ENCODE measurements around the gene CYFIP1. TPM values are rescaled to one million over a fixed set of nuclear protein-coding genes. Genes with fewer than 3 reads are reported as not detected.

Gene CYFIP1
- total and polyA plus RNA-seq, 2 donors from 2014 or later: 32.3 to 143 TPM

DNA sequence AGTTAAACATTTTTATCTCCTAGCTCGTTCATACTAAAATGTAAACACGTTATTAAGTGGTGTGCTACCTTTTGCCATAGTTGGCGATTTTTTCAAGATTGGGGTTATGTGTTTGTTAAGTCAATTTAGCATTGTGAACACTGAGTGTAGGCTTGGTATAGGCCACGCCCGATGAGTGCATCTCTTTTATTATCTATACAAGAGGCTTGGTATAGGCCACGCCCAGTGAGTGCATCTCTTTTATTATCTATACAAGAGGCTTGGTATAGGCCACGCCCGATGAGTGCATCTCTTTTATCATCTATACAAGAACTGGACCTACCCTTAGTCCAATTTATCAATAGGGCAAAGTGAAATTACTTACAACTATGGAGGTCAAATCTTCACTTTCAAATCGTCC lies 71.3 kb downstream of the CYFIP1 start:
- intact Hi-C loops (cut with DNase I): no loop called here
- Histone ChIP-seq H3K9ac (ENCODE audit: low read length in 3 of 3) (no peak overlapping the region), H3K4me3 (ENCODE audit: low read length in 3 of 3) (no peak overlapping the region), H3K36me3 (ENCODE audit: control insufficient read depth in 2 of 3, insufficient read depth in 3 of 3, low read length in 3 of 3) (peaks cover 0 to 57% (median 35%) of the 10 kb centered on the region in 3 donors), H3K4me1 (ENCODE audit: control insufficient read depth in 2 of 3, insufficient read depth in 2 of 3, low read depth in 1 of 3, low read length in 3 of 3) (no peaks in the 10 kb centered on the region), H3K27ac (ENCODE audit: low read depth in 2 of 2, low read length in 2 of 2) (no peak overlapping the region), H3K9me3 (ENCODE audit: control insufficient read depth in 2 of 3, insufficient read depth in 1 of 3, low read length in 3 of 3) (no peaks in the 10 kb centered on the region), H3K27me3 (ENCODE audit: control insufficient read depth, insufficient read depth, low read length) (no peaks in the 10 kb centered on the region)
- TF ChIP-seq, protein P1, sequence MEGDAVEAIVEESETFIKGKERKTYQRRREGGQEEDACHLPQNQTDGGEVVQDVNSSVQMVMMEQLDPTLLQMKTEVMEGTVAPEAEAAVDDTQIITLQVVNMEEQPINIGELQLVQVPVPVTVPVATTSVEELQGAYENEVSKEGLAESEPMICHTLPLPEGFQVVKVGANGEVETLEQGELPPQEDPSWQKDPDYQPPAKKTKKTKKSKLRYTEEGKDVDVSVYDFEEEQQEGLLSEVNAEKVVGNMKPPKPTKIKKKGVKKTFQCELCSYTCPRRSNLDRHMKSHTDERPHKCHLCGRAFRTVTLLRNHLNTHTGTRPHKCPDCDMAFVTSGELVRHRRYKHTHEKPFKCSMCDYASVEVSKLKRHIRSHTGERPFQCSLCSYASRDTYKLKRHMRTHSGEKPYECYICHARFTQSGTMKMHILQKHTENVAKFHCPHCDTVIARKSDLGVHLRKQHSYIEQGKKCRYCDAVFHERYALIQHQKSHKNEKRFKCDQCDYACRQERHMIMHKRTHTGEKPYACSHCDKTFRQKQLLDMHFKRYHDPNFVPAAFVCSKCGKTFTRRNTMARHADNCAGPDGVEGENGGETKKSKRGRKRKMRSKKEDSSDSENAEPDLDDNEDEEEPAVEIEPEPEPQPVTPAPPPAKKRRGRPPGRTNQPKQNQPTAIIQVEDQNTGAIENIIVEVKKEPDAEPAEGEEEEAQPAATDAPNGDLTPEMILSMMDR (IDR thresholded peaks at IDR 0.05; ENCODE audit: borderline replicate concordance, extremely low read depth, insufficient read depth): no peak
- no peak for FAIRE-seq
- no peak for DNase-seq

DNA sequence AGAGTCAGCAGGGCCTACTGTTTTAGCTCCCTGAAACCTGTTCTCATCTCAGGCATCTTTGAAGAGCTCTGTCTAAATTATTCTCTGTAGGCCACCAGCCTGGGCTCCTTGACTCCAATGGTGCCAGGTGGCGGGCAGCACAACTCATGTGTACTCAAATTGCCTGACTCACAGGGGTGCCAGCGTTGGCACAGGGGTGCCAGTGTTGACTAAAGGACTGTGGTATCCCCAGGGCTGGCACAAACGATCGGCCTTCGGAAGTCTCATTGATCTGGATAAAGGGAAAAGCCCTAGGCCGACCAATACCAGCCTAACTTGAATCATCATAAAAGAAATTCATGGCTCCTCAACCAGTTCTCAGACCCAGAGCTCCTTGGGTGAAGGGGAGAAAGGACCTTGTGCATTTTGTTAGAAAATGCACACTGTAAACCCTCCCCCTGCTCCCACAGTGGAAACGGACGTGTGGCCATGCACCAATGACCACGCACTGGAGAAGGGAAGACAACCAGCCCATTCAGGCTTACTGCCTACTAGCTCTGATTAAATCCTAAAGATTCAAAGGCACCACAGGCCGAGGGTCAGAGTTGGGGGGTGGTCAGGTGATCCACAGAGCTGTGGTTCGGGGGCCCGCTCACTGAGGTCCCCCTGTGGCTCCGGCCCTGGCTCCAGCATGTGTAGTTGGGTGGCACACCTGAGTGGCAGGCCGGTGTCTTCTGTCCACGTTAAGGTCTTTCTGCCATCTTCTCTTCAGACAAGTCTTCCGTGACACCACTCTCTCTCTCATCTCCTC lies 72.8 kb downstream of the CYFIP1 start:
- H3K4me1 ChIP-seq (ENCODE audit: control insufficient read depth in 2 of 3, insufficient read depth in 2 of 3, low read depth in 1 of 3, low read length in 3 of 3): no peaks in the 10 kb centered on the region
- peaks cover 0 to 48% (median 41%) of the 10 kb centered on the region in 3 donors for H3K36me3 ChIP-seq (ENCODE audit: control insufficient read depth in 2 of 3, insufficient read depth in 3 of 3, low read length in 3 of 3)
- H3K27ac ChIP-seq (ENCODE audit: low read depth in 2 of 2, low read length in 2 of 2): no peak overlapping the region
- FAIRE-seq (no peak), DNase-seq (no peak)
- H3K4me3 ChIP-seq (ENCODE audit: low read length in 3 of 3): no peak overlapping the region
- no peaks in the 10 kb centered on the region for H3K27me3 ChIP-seq (ENCODE audit: control insufficient read depth, insufficient read depth, low read length)
- TF ChIP-seq, protein P1 (IDR thresholded peaks at IDR 0.05; ENCODE audit: borderline replicate concordance, extremely low read depth, insufficient read depth): no peak
- intact Hi-C loops (cut with DNase I): no loop called here
- H3K9ac ChIP-seq (ENCODE audit: low read length in 3 of 3): no peak overlapping the region
- no peaks in the 10 kb centered on the region for H3K9me3 ChIP-seq (ENCODE audit: control insufficient read depth in 2 of 3, insufficient read depth in 1 of 3, low read length in 3 of 3)

DNA sequence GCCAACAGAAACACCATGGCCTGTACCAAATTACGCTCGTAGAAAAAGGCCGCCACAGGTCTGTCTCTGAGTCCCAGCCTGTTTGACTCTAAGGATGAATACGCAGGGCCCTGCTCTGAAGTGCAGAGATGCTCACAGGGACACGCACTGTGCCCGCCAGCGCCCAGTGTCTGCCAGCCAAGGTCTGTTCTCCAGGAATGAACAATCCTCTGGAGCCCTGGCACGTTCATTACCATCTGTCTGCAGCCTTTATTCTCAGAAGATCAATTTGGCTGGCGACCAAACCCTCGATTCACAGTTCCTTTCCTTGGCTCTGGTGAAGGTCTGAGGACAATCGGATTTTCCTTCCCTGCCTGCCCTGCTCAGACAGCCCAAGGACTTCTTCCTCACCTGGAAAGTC lies 75.4 kb downstream of the CYFIP1 start:
- no peak for FAIRE-seq
- Histone ChIP-seq H3K36me3 (ENCODE audit: control insufficient read depth in 2 of 3, insufficient read depth in 3 of 3, low read length in 3 of 3) (peaks cover 2 to 42% (median 28%) of the 10 kb centered on the region in 3 donors), H3K27me3 (ENCODE audit: control insufficient read depth, insufficient read depth, low read length) (no peaks in the 10 kb centered on the region), H3K9me3 (ENCODE audit: control insufficient read depth in 2 of 3, insufficient read depth in 1 of 3, low read length in 3 of 3) (no peaks in the 10 kb centered on the region), H3K27ac (ENCODE audit: low read depth in 2 of 2, low read length in 2 of 2) (no peak overlapping the region), H3K9ac (ENCODE audit: low read length in 3 of 3) (no peak overlapping the region), H3K4me3 (ENCODE audit: low read length in 3 of 3) (no peak overlapping the region), H3K4me1 (ENCODE audit: control insufficient read depth in 2 of 3, insufficient read depth in 2 of 3, low read depth in 1 of 3, low read length in 3 of 3) (no peaks in the 10 kb centered on the region)
- TF ChIP-seq, protein P1 (IDR thresholded peaks at IDR 0.05; ENCODE audit: borderline replicate concordance, extremely low read depth, insufficient read depth): no peak
- intact Hi-C loops (cut with DNase I): no loop called here
- no peak for DNase-seq
